ENCODE measurements around the gene ARHGEF11.

Gene ARHGEF11

GRCh38 chr1:156910309-156910782 lies 135.2 kb downstream of the ARHGEF11 start:
- peak; percentile 33 for DNase-seq (ENCODE audit: low read depth, low spot score)

- no peak for DNase-seq (ENCODE audit: low read depth, low spot score)
These were observed 135.9 kb downstream of the ARHGEF11 start for GRCh38 chr1:156909671-156910070.

GRCh38 chr1:156908955-156909354 lies 136.6 kb downstream of the ARHGEF11 start:
- DNase-seq (ENCODE audit: low read depth, low spot score), result no peak

- DNase-seq (ENCODE audit: low read depth, low spot score), result no peak
These were observed 137.0 kb downstream of the ARHGEF11 start for GRCh38 chr1:156908541-156908940.

GRCh38 chr1:156906206-156906906 lies 139.2 kb downstream of the ARHGEF11 start:
- no peak for DNase-seq (ENCODE audit: low read depth, low spot score)

GRCh38 chr1:156905651-156906050 lies 139.9 kb downstream of the ARHGEF11 start:
- DNase-seq (ENCODE audit: low read depth, low spot score), result no peak

GRCh38 chr1:156905176-156905575 lies 140.4 kb downstream of the ARHGEF11 start:
- no peak for DNase-seq (ENCODE audit: low read depth, low spot score)

- no peak for DNase-seq (ENCODE audit: low read depth, low spot score)
These were observed 141.2 kb downstream of the ARHGEF11 start for GRCh38 chr1:156904187-156904959.

- no peak for DNase-seq (ENCODE audit: low read depth, low spot score)
These were observed 142.0 kb downstream of the ARHGEF11 start for GRCh38 chr1:156903328-156904091.

GRCh38 chr1:156901966-156902915 lies 143.3 kb downstream of the ARHGEF11 start:
- no peak for DNase-seq (ENCODE audit: low read depth, low spot score)

GRCh38 chr1:156901590-156901900 lies 144.0 kb downstream of the ARHGEF11 start:
- DNase-seq (ENCODE audit: low read depth, low spot score), result no peak

GRCh38 chr1:156900896-156901589 lies 144.5 kb downstream of the ARHGEF11 start:
- DNase-seq (ENCODE audit: low read depth, low spot score), result no peak

- DNase-seq (ENCODE audit: low read depth, low spot score), result no peak
These were observed 145.4 kb downstream of the ARHGEF11 start for GRCh38 chr1:156899956-156900718.

- DNase-seq (ENCODE audit: low read depth, low spot score), result no peak
These were observed 146.4 kb downstream of the ARHGEF11 start for GRCh38 chr1:156898971-156899664.

- no peak for DNase-seq (ENCODE audit: low read depth, low spot score)
These were observed 147.4 kb downstream of the ARHGEF11 start for GRCh38 chr1:156898161-156898566.

- no peak for DNase-seq (ENCODE audit: low read depth, low spot score)
These were observed 148.3 kb downstream of the ARHGEF11 start for GRCh38 chr1:156897078-156897825.

GRCh38 chr1:156896490-156897033 lies 149.0 kb downstream of the ARHGEF11 start:
- DNase-seq (ENCODE audit: low read depth, low spot score), result no peak

- DNase-seq (ENCODE audit: low read depth, low spot score), result no peak
These were observed 149.6 kb downstream of the ARHGEF11 start for GRCh38 chr1:156895927-156896326.

All from activated naive CD8-positive, alpha-beta T cell treated with anti-CD3 and anti-CD28 coated beads, Interleukin-2, amount 50 U/mL, for 16 hours (primary cell).